Measurements from ENCODE around the gene HSPA2.
"Not testable (repeated sequence)": the region's sequence is repeated elsewhere in the genome, so short reads cannot be mapped to it uniquely, and the experiment has no call there.

HSPA2 gene

GRCh38 chr14:64569138-64569631 is 28.6 kb downstream of the HSPA2 start:
- Histone ChIP-seq H3K27me3 (ENCODE audit: low read depth, low read length) (no peaks in the 10 kb centered on the region), H3K27ac (ENCODE audit: low read length) (peak overlapping the region; percentile 0), H3K9me3 (ENCODE audit: control insufficient read depth in 1 of 2, low read length in 2 of 2) (no peaks in the 10 kb centered on the region), H3K4me1 (ENCODE audit: control insufficient read depth in 1 of 2, insufficient read depth in 2 of 2, low read length in 2 of 2) (peaks cover 7 to 42% of the 10 kb centered on the region in 2 donors), H3K36me3 (ENCODE audit: control insufficient read depth in 1 of 2, insufficient read depth in 2 of 2, low read length in 2 of 2) (no peaks in the 10 kb centered on the region), H3K4me3 (ENCODE audit: low read depth in 1 of 2, low read length in 2 of 2) (no peak overlapping the region)

GRCh38 chr14:64569646-64570045 is 29.1 kb downstream of the HSPA2 start:
- not testable (repeated sequence) for H3K4me3 ChIP-seq (ENCODE audit: low read depth in 1 of 2, low read length in 2 of 2); H3K27me3 ChIP-seq (ENCODE audit: low read depth, low read length); H3K9me3 ChIP-seq (ENCODE audit: control insufficient read depth in 1 of 2, low read length in 2 of 2); H3K36me3 ChIP-seq (ENCODE audit: control insufficient read depth in 1 of 2, insufficient read depth in 2 of 2, low read length in 2 of 2)
- peak overlapping the region; percentile 15 for H3K27ac ChIP-seq (ENCODE audit: low read length)
- H3K4me1 ChIP-seq (ENCODE audit: control insufficient read depth in 1 of 2, insufficient read depth in 2 of 2, low read length in 2 of 2) = peaks cover 7 to 42% of the 10 kb centered on the region in 2 donors

GRCh38 chr14:64572386-64573104 is 32.0 kb downstream of the HSPA2 start:
- Histone ChIP-seq H3K4me1 (ENCODE audit: control insufficient read depth in 1 of 2, insufficient read depth in 2 of 2, low read length in 2 of 2) (peaks cover 0 to 28% of the 10 kb centered on the region in 2 donors), H3K9me3 (ENCODE audit: control insufficient read depth in 1 of 2, low read length in 2 of 2) (no peaks in the 10 kb centered on the region), H3K4me3 (ENCODE audit: low read depth in 1 of 2, low read length in 2 of 2) (no peak overlapping the region), H3K27me3 (ENCODE audit: low read depth, low read length) (no peaks in the 10 kb centered on the region), H3K36me3 (ENCODE audit: control insufficient read depth in 1 of 2, insufficient read depth in 2 of 2, low read length in 2 of 2) (no peaks in the 10 kb centered on the region), H3K27ac (ENCODE audit: low read length) (peak overlapping the region; percentile 50)

DNA sequence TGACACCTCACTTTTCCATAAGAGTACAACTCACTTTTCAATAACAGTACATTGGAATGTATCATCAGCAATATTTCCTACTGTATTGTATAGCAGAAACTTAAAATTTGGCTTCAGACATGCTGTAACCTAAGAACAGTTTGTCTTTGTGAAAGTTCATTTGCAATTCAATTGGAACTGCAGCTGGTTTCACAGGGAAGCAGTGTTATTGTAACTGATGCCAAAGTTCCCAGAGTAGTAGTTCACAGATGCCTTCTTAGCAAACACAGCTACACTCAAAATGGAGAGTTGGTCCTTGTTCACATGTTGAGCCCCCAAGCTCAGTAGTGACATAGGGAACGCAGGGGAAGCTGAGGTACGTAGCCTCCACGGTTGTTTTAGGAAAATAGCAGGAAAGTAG is 32.6 kb downstream of the HSPA2 start:
- Histone ChIP-seq H3K4me1 (ENCODE audit: control insufficient read depth in 1 of 2, insufficient read depth in 2 of 2, low read length in 2 of 2) (peaks cover 0 to 28% of the 10 kb centered on the region in 2 donors), H3K27ac (ENCODE audit: low read length) (peak overlapping the region; percentile 50), H3K9me3 (ENCODE audit: control insufficient read depth in 1 of 2, low read length in 2 of 2) (no peaks in the 10 kb centered on the region), H3K27me3 (ENCODE audit: low read depth, low read length) (no peaks in the 10 kb centered on the region), H3K36me3 (ENCODE audit: control insufficient read depth in 1 of 2, insufficient read depth in 2 of 2, low read length in 2 of 2) (no peaks in the 10 kb centered on the region), H3K4me3 (ENCODE audit: low read depth in 1 of 2, low read length in 2 of 2) (no peak overlapping the region)

- Histone ChIP-seq H3K36me3 (ENCODE audit: control insufficient read depth in 1 of 2, insufficient read depth in 2 of 2, low read length in 2 of 2) (no peaks in the 10 kb centered on the region), H3K4me3 (ENCODE audit: low read depth in 1 of 2, low read length in 2 of 2) (no peak overlapping the region), H3K4me1 (ENCODE audit: control insufficient read depth in 1 of 2, insufficient read depth in 2 of 2, low read length in 2 of 2) (peaks cover 0 to 17% of the 10 kb centered on the region in 2 donors), H3K9me3 (ENCODE audit: control insufficient read depth in 1 of 2, low read length in 2 of 2) (no peaks in the 10 kb centered on the region), H3K27ac (ENCODE audit: low read length) (no peak overlapping the region), H3K27me3 (ENCODE audit: low read depth, low read length) (no peaks in the 10 kb centered on the region)
Observed at GRCh38 chr14:64574371-64575107, 34.0 kb downstream of the HSPA2 start.

DNA sequence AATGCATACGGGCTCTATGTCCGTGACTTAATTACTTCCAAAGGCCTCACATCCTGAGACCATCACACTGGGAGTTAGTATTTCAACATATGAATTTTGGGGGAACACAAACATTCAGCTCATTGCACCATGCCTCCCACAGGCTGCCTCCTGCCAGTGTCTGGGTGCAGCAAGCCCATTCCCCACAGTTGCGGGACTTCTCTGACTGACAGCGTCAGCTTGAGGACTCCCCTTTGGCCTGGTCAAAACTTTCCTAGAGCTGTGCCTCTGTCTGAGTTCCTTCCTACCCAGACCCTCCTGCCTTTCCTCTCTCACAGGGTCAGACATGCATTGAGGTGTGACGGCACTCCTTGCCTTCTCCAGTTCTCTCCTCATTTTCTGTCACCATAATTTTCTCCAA is 36.7 kb downstream of the HSPA2 start:
- H3K27ac ChIP-seq (ENCODE audit: low read length) = no peak overlapping the region
- H3K9me3 ChIP-seq (ENCODE audit: control insufficient read depth in 1 of 2, low read length in 2 of 2) = no peaks in the 10 kb centered on the region
- peaks cover 0 to 12% of the 10 kb centered on the region in 2 donors for H3K4me1 ChIP-seq (ENCODE audit: control insufficient read depth in 1 of 2, insufficient read depth in 2 of 2, low read length in 2 of 2)
- no peaks in the 10 kb centered on the region for H3K36me3 ChIP-seq (ENCODE audit: control insufficient read depth in 1 of 2, insufficient read depth in 2 of 2, low read length in 2 of 2)
- no peaks in the 10 kb centered on the region for H3K27me3 ChIP-seq (ENCODE audit: low read depth, low read length)
- no peak overlapping the region for H3K4me3 ChIP-seq (ENCODE audit: low read depth in 1 of 2, low read length in 2 of 2)

DNA sequence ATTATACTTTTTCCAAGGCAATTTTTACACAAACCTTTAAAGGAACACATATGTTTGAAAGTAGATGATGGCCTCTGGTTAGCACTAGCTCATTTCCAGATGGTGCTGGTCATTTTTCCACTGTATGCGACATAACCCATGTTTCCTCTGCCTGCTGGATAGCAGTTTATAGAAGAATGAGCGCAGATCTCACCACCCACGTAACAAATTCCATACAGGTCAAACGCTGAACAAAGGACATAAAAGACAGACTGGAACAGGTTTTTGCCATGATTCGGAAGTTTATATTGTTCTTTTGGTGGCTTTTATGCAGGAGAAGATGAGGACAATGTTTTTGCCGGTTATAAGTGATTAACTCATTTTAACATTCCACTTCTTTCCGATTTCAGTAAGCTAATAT is 39.9 kb downstream of the HSPA2 start:
- Histone ChIP-seq H3K27ac (ENCODE audit: low read length) (no peak overlapping the region), H3K4me1 (ENCODE audit: control insufficient read depth in 1 of 2, insufficient read depth in 2 of 2, low read length in 2 of 2) (no peaks in the 10 kb centered on the region), H3K9me3 (ENCODE audit: control insufficient read depth in 1 of 2, low read length in 2 of 2) (no peaks in the 10 kb centered on the region), H3K4me3 (ENCODE audit: low read depth in 1 of 2, low read length in 2 of 2) (no peak overlapping the region), H3K27me3 (ENCODE audit: low read depth, low read length) (no peaks in the 10 kb centered on the region), H3K36me3 (ENCODE audit: control insufficient read depth in 1 of 2, insufficient read depth in 2 of 2, low read length in 2 of 2) (no peaks in the 10 kb centered on the region)

DNA sequence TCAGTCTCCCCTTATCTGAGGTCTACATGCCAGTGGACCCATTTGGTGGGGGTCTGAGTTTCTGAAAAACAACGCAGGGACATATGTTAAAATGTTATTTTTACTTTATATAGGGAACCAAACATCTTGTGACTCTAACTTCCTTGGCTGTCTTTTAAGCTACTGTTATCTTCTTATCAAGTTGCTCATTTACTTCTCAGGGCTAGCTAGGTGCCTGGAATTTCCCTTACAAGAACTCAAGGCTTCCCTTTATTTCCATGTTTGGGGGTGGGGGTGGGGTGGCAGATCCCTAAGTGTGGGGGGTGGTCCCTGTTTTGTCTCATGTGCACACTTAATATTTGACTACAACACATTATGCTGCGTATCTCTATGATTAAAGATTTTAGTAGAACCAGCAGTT is 40.8 kb downstream of the HSPA2 start:
- no peak overlapping the region for H3K27ac ChIP-seq (ENCODE audit: low read length)
- no peaks in the 10 kb centered on the region for H3K4me1 ChIP-seq (ENCODE audit: control insufficient read depth in 1 of 2, insufficient read depth in 2 of 2, low read length in 2 of 2)
- no peaks in the 10 kb centered on the region for H3K36me3 ChIP-seq (ENCODE audit: control insufficient read depth in 1 of 2, insufficient read depth in 2 of 2, low read length in 2 of 2)
- no peaks in the 10 kb centered on the region for H3K9me3 ChIP-seq (ENCODE audit: control insufficient read depth in 1 of 2, low read length in 2 of 2)
- no peak overlapping the region for H3K4me3 ChIP-seq (ENCODE audit: low read depth in 1 of 2, low read length in 2 of 2)
- no peaks in the 10 kb centered on the region for H3K27me3 ChIP-seq (ENCODE audit: low read depth, low read length)

GRCh38 chr14:64581817-64582216 is 41.3 kb downstream of the HSPA2 start:
- H3K9me3 ChIP-seq (ENCODE audit: control insufficient read depth in 1 of 2, low read length in 2 of 2) = no peaks in the 10 kb centered on the region
- H3K36me3 ChIP-seq (ENCODE audit: control insufficient read depth in 1 of 2, insufficient read depth in 2 of 2, low read length in 2 of 2) = no peaks in the 10 kb centered on the region
- no peak overlapping the region for H3K4me3 ChIP-seq (ENCODE audit: low read depth in 1 of 2, low read length in 2 of 2)

GRCh38 chr14:64584190-64584589 is 43.6 kb downstream of the HSPA2 start:
- Histone ChIP-seq H3K4me3 (ENCODE audit: low read depth in 1 of 2, low read length in 2 of 2) (no peak overlapping the region), H3K9me3 (ENCODE audit: control insufficient read depth in 1 of 2, low read length in 2 of 2) (no peaks in the 10 kb centered on the region), H3K27ac (ENCODE audit: low read length) (no peak overlapping the region)

More at GRCh38 chr14:64581817-64582216, 41.3 kb downstream of the HSPA2 start:
- Histone ChIP-seq H3K4me1 (ENCODE audit: control insufficient read depth in 1 of 2, insufficient read depth in 2 of 2, low read length in 2 of 2) (no peaks in the 10 kb centered on the region), H3K27ac (ENCODE audit: low read length) (no peak overlapping the region), H3K27me3 (ENCODE audit: low read depth, low read length) (no peaks in the 10 kb centered on the region)

GRCh38 chr14:64591809-64592208 is 51.3 kb downstream of the HSPA2 start:
- Histone ChIP-seq H3K27ac (ENCODE audit: low read length) (no peak overlapping the region), H3K27me3 (ENCODE audit: low read depth, low read length) (no peaks in the 10 kb centered on the region), H3K9me3 (ENCODE audit: control insufficient read depth in 1 of 2, low read length in 2 of 2) (no peaks in the 10 kb centered on the region), H3K4me3 (ENCODE audit: low read depth in 1 of 2, low read length in 2 of 2) (no peak overlapping the region), H3K36me3 (ENCODE audit: control insufficient read depth in 1 of 2, insufficient read depth in 2 of 2, low read length in 2 of 2) (no peaks in the 10 kb centered on the region), H3K4me1 (ENCODE audit: control insufficient read depth in 1 of 2, insufficient read depth in 2 of 2, low read length in 2 of 2) (no peaks in the 10 kb centered on the region)

More at GRCh38 chr14:64584190-64584589, 43.6 kb downstream of the HSPA2 start:
- Histone ChIP-seq H3K4me1 (ENCODE audit: control insufficient read depth in 1 of 2, insufficient read depth in 2 of 2, low read length in 2 of 2) (no peaks in the 10 kb centered on the region), H3K27me3 (ENCODE audit: low read depth, low read length) (no peaks in the 10 kb centered on the region), H3K36me3 (ENCODE audit: control insufficient read depth in 1 of 2, insufficient read depth in 2 of 2, low read length in 2 of 2) (no peaks in the 10 kb centered on the region)
